H54 (cell line): Measurements from ENCODE around the gene ATOX1.
"Not testable (repeated sequence)": the region's sequence is repeated elsewhere in the genome, so short reads cannot be mapped to it uniquely, and the experiment has no call there.

Experiments
- DNase-seq: peaks from one replicate; pipeline ENCODE4 v3.0.0; 2011; ENCODE audit warnings: low spot score, mixed read lengths; ENCODE audit not compliant: insufficient read length
- FAIRE-seq: peaks from 3 replicates; lab custom pipeline; 2011; peaks lifted over from hg19 to GRCh38; lab: Jason Lieb, UNC
- POLR2A ChIP-seq: IDR thresholded peaks from 2 replicates; pipeline ENCODE4 v1.6.1; 2011; ENCODE audit warnings: low read depth, mild to moderate bottlenecking, low read length

ATOX1 gene

GRCh38 chr5:151706906-151707305 lies 51.5 kb downstream of the ATOX1 start:
- FAIRE-seq: no peak
- no peak for TF ChIP-seq POLR2A
- no peak for DNase-seq

GRCh38 chr5:151703780-151704179 lies 54.7 kb downstream of the ATOX1 start:
- no peak for DNase-seq
- FAIRE-seq: no peak
- TF ChIP-seq POLR2A: no peak

GRCh38 chr5:151703227-151703626 lies 55.2 kb downstream of the ATOX1 start:
- no peak for DNase-seq
- FAIRE-seq: no peak
- TF ChIP-seq POLR2A: no peak

GRCh38 chr5:151700820-151701219 lies 57.6 kb downstream of the ATOX1 start:
- no peak for TF ChIP-seq POLR2A
- DNase-seq (no peak), FAIRE-seq (no peak)

- FAIRE-seq: no peak
- no peak for TF ChIP-seq POLR2A
- DNase-seq: no peak
These were observed 58.1 kb downstream of the ATOX1 start for GRCh38 chr5:151700296-151700695.

- peak; percentile 42 for TF ChIP-seq POLR2A
- FAIRE-seq: peak; percentile 79
- DNase-seq: peak; percentile 77
These were observed 59.1 kb downstream of the ATOX1 start for GRCh38 chr5:151699071-151699901.

GRCh38 chr5:151698081-151698480 lies 60.4 kb downstream of the ATOX1 start:
- FAIRE-seq, DNase-seq: not testable (repeated sequence)

- TF ChIP-seq POLR2A: no peak
- FAIRE-seq (no peak), DNase-seq (no peak)
These were observed 61.0 kb downstream of the ATOX1 start for GRCh38 chr5:151697452-151697851.

- DNase-seq (peak; percentile 46), FAIRE-seq (no peak)
- peak; percentile 52; the same call in 1 of the 2 replicates for TF ChIP-seq POLR2A
These were observed 61.9 kb downstream of the ATOX1 start for GRCh38 chr5:151696470-151697061.

GRCh38 chr5:151695464-151695863 lies 63.0 kb downstream of the ATOX1 start:
- DNase-seq (no peak), FAIRE-seq (no peak)
- no peak for TF ChIP-seq POLR2A

- DNase-seq (no peak), FAIRE-seq (no peak)
These were observed 64.4 kb downstream of the ATOX1 start for GRCh38 chr5:151694035-151694485.

More at GRCh38 chr5:151694035-151694485, 64.4 kb downstream of the ATOX1 start:
- TF ChIP-seq POLR2A: no peak
